Ovary (tissue), 3 donors: ENCODE measurements around the gene TMA7.
A peak's percentile ranks its signal among the peaks of the same experiment; 100 is the strongest.

Experiments
- CTCF ChIP-seq, 3 donors: fragments of 450-650 bp in 2 of 3; fragments of 200-600 bp in 1 of 3; IDR thresholded peaks; one replicate each; pipeline versions ENCODE4 v1.5.1 to v1.8.0; 2016 to 2022; ENCODE audit warnings: antibody characterized with exemption in 3 of 3, mild to moderate bottlenecking in 1 of 3
- POLR2A ChIP-seq: fragments of 450-650 bp; IDR thresholded peaks from one replicate; pipeline ENCODE4 v1.6.1; 2017; ENCODE audit warnings: antibody characterized with exemption, mild to moderate bottlenecking, moderate library complexity
- donor health status: DM: no; HTN: no; CAD: no.

GRCh38 chr3:48428572-48429316 is 11.3 kb upstream of the TMA7 start:
- TF ChIP-seq POLR2A: peak; percentile 79
- TF ChIP-seq CTCF (IDR thresholded peaks at IDR 0.05): no peak
